ENCODE data around the gene LIFR. TPM values are rescaled to one million over a fixed set of nuclear protein-coding genes. Genes with fewer than 3 reads are reported as not detected.

Gene LIFR
- total RNA-seq, 1 experiment from 2014 or later: 10.4 TPM

GRCh38 chr5:38536968-38537367 is 19.5 kb downstream of the LIFR start:
- Histone ChIP-seq H3K27ac (ENCODE audit: low read length) (no peak overlapping the region), H3K9ac (ENCODE audit: low read length) (no peak overlapping the region), H3K79me2 (ENCODE audit: low read length) (no peaks in the 10 kb centered on the region), H3K9me2 (replicated peaks; ENCODE audit: low read length) (no peaks in the 10 kb centered on the region), H3K36me3 (ENCODE audit: low read depth, low read length) (no peaks in the 10 kb centered on the region), H3K4me3 (ENCODE audit: low read length) (no peak overlapping the region), H3K4me1 (ENCODE audit: insufficient read depth, low read length) (peaks cover 12% of the 10 kb centered on the region), H3K9me3 (ENCODE audit: low read length) (no peaks in the 10 kb centered on the region), H3K27me3 (ENCODE audit: low read length) (no peaks in the 10 kb centered on the region), H3F3A (ENCODE audit: low read length, unreplicated experiment) (no peaks in the 10 kb centered on the region), H4K20me1 (ENCODE audit: low read length) (no peaks in the 10 kb centered on the region), H2AFZ (ENCODE audit: low read length) (no peak overlapping the region), H3K4me2 (ENCODE audit: low read length) (no peak overlapping the region)
- BruUV-seq (replicated peaks): no TSS peak
- TF ChIP-seq CTCF (conservative IDR thresholded peaks at IDR 0.05; ENCODE audit: low read depth, low read length) (no peak), EZH2phosphoT487 (IDR thresholded peaks at IDR 0.05; ENCODE audit: borderline replicate concordance, low read length) (no peak), EZH2 (IDR thresholded peaks at IDR 0.05; ENCODE audit: low read length, unreplicated experiment) (no peak)
- ATAC-seq (no peak), DNase-seq (no peak)
- POLR2A ChIA-PET (ENCODE audit: unreplicated experiment): no interaction called here
- intact Hi-C loops (cut with micrococcal nuclease): no loop called here
- CTCF ChIA-PET: no interaction called here

GRCh38 chr5:38535845-38536244 is 20.6 kb downstream of the LIFR start:
- TF ChIP-seq EZH2 (IDR thresholded peaks at IDR 0.05; ENCODE audit: low read length, unreplicated experiment) (no peak), EZH2phosphoT487 (IDR thresholded peaks at IDR 0.05; ENCODE audit: borderline replicate concordance, low read length) (no peak), CTCF (conservative IDR thresholded peaks at IDR 0.05; ENCODE audit: low read depth, low read length) (no peak)
- Histone ChIP-seq H3K79me2 (ENCODE audit: low read length) (no peaks in the 10 kb centered on the region), H2AFZ (ENCODE audit: low read length) (no peak overlapping the region), H3K9me3 (ENCODE audit: low read length) (no peaks in the 10 kb centered on the region), H3K9me2 (replicated peaks; ENCODE audit: low read length) (no peaks in the 10 kb centered on the region), H4K20me1 (ENCODE audit: low read length) (no peaks in the 10 kb centered on the region), H3F3A (ENCODE audit: low read length, unreplicated experiment) (no peaks in the 10 kb centered on the region), H3K9ac (ENCODE audit: low read length) (no peak overlapping the region), H3K27me3 (ENCODE audit: low read length) (no peaks in the 10 kb centered on the region), H3K36me3 (ENCODE audit: low read depth, low read length) (no peaks in the 10 kb centered on the region), H3K4me3 (ENCODE audit: low read length) (no peak overlapping the region), H3K27ac (ENCODE audit: low read length) (no peak overlapping the region), H3K4me1 (ENCODE audit: insufficient read depth, low read length) (peaks cover 2% of the 10 kb centered on the region), H3K4me2 (ENCODE audit: low read length) (no peak overlapping the region)
- intact Hi-C loops (cut with micrococcal nuclease): no loop called here
- BruUV-seq (replicated peaks): no TSS peak
- CTCF ChIA-PET: no interaction called here
- POLR2A ChIA-PET (ENCODE audit: unreplicated experiment): interaction anchor here (0.6 kb wide), 1 partner anchor 730 kb away, joined by 3 read pairs; no protein-coding TSS in a partner anchor
- no peak for ATAC-seq
- no peak for DNase-seq

GRCh38 chr5:38535248-38535750 is 21.1 kb downstream of the LIFR start:
- Histone ChIP-seq H4K20me1 (ENCODE audit: low read length) (no peaks in the 10 kb centered on the region), H2AFZ (ENCODE audit: low read length) (no peak overlapping the region), H3K36me3 (ENCODE audit: low read depth, low read length) (no peaks in the 10 kb centered on the region), H3K9ac (ENCODE audit: low read length) (no peak overlapping the region), H3K4me3 (ENCODE audit: low read length) (no peak overlapping the region), H3K27ac (ENCODE audit: low read length) (no peak overlapping the region), H3K4me1 (ENCODE audit: insufficient read depth, low read length) (no peaks in the 10 kb centered on the region), H3F3A (ENCODE audit: low read length, unreplicated experiment) (no peaks in the 10 kb centered on the region), H3K9me2 (replicated peaks; ENCODE audit: low read length) (no peaks in the 10 kb centered on the region), H3K79me2 (ENCODE audit: low read length) (no peaks in the 10 kb centered on the region), H3K9me3 (ENCODE audit: low read length) (no peaks in the 10 kb centered on the region), H3K4me2 (ENCODE audit: low read length) (no peak overlapping the region), H3K27me3 (ENCODE audit: low read length) (no peaks in the 10 kb centered on the region)
- intact Hi-C loops (cut with micrococcal nuclease): no loop called here
- BruUV-seq (replicated peaks): no TSS peak
- CTCF ChIA-PET: no interaction called here
- no peak for DNase-seq
- no peak for ATAC-seq
- POLR2A ChIA-PET (ENCODE audit: unreplicated experiment): no interaction called here
- no peak for TF ChIP-seq EZH2 (IDR thresholded peaks at IDR 0.05; ENCODE audit: low read length, unreplicated experiment)
- no peak for TF ChIP-seq EZH2phosphoT487 (IDR thresholded peaks at IDR 0.05; ENCODE audit: borderline replicate concordance, low read length)

Data from PC-3 (cell line).